Suppressor macrophage treated with lipopolysaccharide for 1 hour (primary cell): ENCODE data around the gene FARP1.

ENCODE experiments used
- DNase-seq, 3 donors: peaks; one replicate each; pipeline ENCODE4 v3.0.0-alpha.2; 2020 to 2022

The FARP1 gene

GRCh38 chr13:98450539-98451111 is 307.7 kb downstream of the FARP1 start:
- no peak for DNase-seq

- no peak for DNase-seq
These were observed 309.0 kb downstream of the FARP1 start for GRCh38 chr13:98451676-98452470.

- no peak for DNase-seq
These were observed 310.3 kb downstream of the FARP1 start for GRCh38 chr13:98452851-98453843.

GRCh38 chr13:98454389-98454881 is 311.5 kb downstream of the FARP1 start:
- DNase-seq: no peak

GRCh38 chr13:98456413-98456845 is 313.5 kb downstream of the FARP1 start:
- no peak for DNase-seq

GRCh38 chr13:98457053-98457452 is 314.2 kb downstream of the FARP1 start:
- DNase-seq: no peak

- no peak for DNase-seq
These were observed 315.5 kb downstream of the FARP1 start for GRCh38 chr13:98458431-98458830.

GRCh38 chr13:98459171-98459681 is 316.3 kb downstream of the FARP1 start:
- no peak for DNase-seq

GRCh38 chr13:98459721-98460370 is 317.0 kb downstream of the FARP1 start:
- DNase-seq: no peak

- DNase-seq: no peak
These were observed 317.6 kb downstream of the FARP1 start for GRCh38 chr13:98460516-98460915.

GRCh38 chr13:98461486-98462240 is 318.8 kb downstream of the FARP1 start:
- DNase-seq: no peak

GRCh38 chr13:98462241-98462882 is 319.5 kb downstream of the FARP1 start:
- no peak for DNase-seq

- DNase-seq: no peak
These were observed 320.1 kb downstream of the FARP1 start for GRCh38 chr13:98462946-98463345.

GRCh38 chr13:98466634-98467236 is 323.8 kb downstream of the FARP1 start:
- DNase-seq: peak; percentile 32 to 58 (median 42)

GRCh38 chr13:98467263-98467985 is 324.5 kb downstream of the FARP1 start:
- DNase-seq: peak; percentile 59 to 63 (median 60)

- no peak for DNase-seq
These were observed 325.5 kb downstream of the FARP1 start for GRCh38 chr13:98468361-98468760.

- DNase-seq: no peak
These were observed 326.0 kb downstream of the FARP1 start for GRCh38 chr13:98468929-98469328.

- no peak for DNase-seq
These were observed 328.0 kb downstream of the FARP1 start for GRCh38 chr13:98470920-98471319.

GRCh38 chr13:98471934-98472333 is 329.0 kb downstream of the FARP1 start:
- no peak for DNase-seq
